Thyroid gland (tissue), 4 donors: ENCODE data around the gene CSPG4. TPM values are rescaled to one million over a fixed set of nuclear protein-coding genes. Genes with fewer than 3 reads are reported as not detected.

ENCODE experiments used
- DNase-seq, 2 donors: peaks; one replicate each; pipeline ENCODE4 v3.0.0-alpha.2; 2019
- H3K27ac ChIP-seq, 3 donors: fragments of 200-600 bp; sonication (generic); 1 replicate in 2 of 3; 2 replicates in 1 of 3; pipeline ENCODE4 v1.5.1; 2016 to 2019; ENCODE audit warnings: mild to moderate bottlenecking in 1 of 3, moderate library complexity in 1 of 3
- H3K27me3 ChIP-seq: fragments of 200-600 bp; sonication (generic); one replicate; pipeline ENCODE4 v1.5.1; 2019
- H3K36me3 ChIP-seq, 2 donors: fragments of 200-600 bp; sonication (generic); one replicate each; pipeline ENCODE4 v1.5.1; 2016 to 2019
- H3K4me1 ChIP-seq, 2 donors: fragments of 200-600 bp; sonication (generic); one replicate each; pipeline ENCODE4 v1.5.1; 2017 to 2019
- H3K4me3 ChIP-seq, 3 donors: fragments of 200-600 bp; sonication (generic); replicated peaks in 1 of 3; 1 replicate in 2 of 3; 2 replicates in 1 of 3; pipeline ENCODE4 v1.5.1; 2016; ENCODE audit warnings: mild to moderate bottlenecking in 1 of 3
- H3K9me3 ChIP-seq: fragments of 200-600 bp; sonication (generic); one replicate; pipeline ENCODE4 v1.5.1; 2017
- POLR2A ChIP-seq, 2 donors: fragments of 450-650 bp; IDR thresholded peaks; one replicate each; pipeline ENCODE4 v1.6.1; 2017; ENCODE audit warnings: antibody characterized with exemption in 2 of 2, mild to moderate bottlenecking in 2 of 2, moderate library complexity in 1 of 2
- WGBS, 2 donors: methylation state at CpG; one replicate each; pipeline ENCODE4 v1.1.5; 2017; 5-methylcytosine and 5-hydroxymethylcytosine counted together
- intact Hi-C: fragments of 100-400 bp; cut with DNase I; formaldehyde crosslinking; loops from one replicate; pipeline ENCODE4 v1.15.1; 2023
- total RNA-seq, 4 donors: library from RNA; depleted of rRNA; stranded (reverse); fragments of >200 nt; gene quantifications; one replicate each; pipeline ENCODE4 v1.2.3, GENCODE V29; 2016
- TF ChIP-seq, protein P1 (sequence below), 6 experiments: fragments of 200-600 bp in 3 of 6; fragments of 450-650 bp in 3 of 6; sonication (generic) in 3 of 6; IDR thresholded peaks; one replicate each; pipeline ENCODE4 v1.5.1; 2016 to 2019; ENCODE audit warnings: antibody characterized with exemption in 6 of 6, mild to moderate bottlenecking in 2 of 6, inconsistent platforms in 1 of 6, moderate library complexity in 1 of 6

Gene CSPG4
- total RNA-seq, 4 donors from 2014 or later: 2.4 to 10.5 (median 3.2) TPM

- Histone ChIP-seq H3K9me3 (no peaks in the 10 kb centered on the region), H3K36me3 (no peaks in the 10 kb centered on the region), H3K4me3 (no peak overlapping the region), H3K4me1 (peaks cover 23 to 41% of the 10 kb centered on the region in 2 donors), H3K27ac (peak overlapping the region in 1 of 3 donors; percentile 39), H3K27me3 (no peaks in the 10 kb centered on the region)
- peak; percentile 21 to 48 for DNase-seq
- intact Hi-C loops: no loop called here
- TF ChIP-seq, protein P1, sequence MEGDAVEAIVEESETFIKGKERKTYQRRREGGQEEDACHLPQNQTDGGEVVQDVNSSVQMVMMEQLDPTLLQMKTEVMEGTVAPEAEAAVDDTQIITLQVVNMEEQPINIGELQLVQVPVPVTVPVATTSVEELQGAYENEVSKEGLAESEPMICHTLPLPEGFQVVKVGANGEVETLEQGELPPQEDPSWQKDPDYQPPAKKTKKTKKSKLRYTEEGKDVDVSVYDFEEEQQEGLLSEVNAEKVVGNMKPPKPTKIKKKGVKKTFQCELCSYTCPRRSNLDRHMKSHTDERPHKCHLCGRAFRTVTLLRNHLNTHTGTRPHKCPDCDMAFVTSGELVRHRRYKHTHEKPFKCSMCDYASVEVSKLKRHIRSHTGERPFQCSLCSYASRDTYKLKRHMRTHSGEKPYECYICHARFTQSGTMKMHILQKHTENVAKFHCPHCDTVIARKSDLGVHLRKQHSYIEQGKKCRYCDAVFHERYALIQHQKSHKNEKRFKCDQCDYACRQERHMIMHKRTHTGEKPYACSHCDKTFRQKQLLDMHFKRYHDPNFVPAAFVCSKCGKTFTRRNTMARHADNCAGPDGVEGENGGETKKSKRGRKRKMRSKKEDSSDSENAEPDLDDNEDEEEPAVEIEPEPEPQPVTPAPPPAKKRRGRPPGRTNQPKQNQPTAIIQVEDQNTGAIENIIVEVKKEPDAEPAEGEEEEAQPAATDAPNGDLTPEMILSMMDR (IDR thresholded peaks at IDR 0.05): no peak
- no peak for TF ChIP-seq POLR2A (IDR thresholded peaks at IDR 0.05)
- 64 to 78% methylated on average over 9 to 10 of the region's 14 CpGs for WGBS, 2 donors
These were observed 43.3 kb downstream of the CSPG4 start for GRCh38 chr15:75669191-75669878.

GRCh38 chr15:75666823-75667501 is 45.7 kb downstream of the CSPG4 start:
- peak overlapping the region in 2 of 3 donors; percentile 24 to 61 for H3K27ac ChIP-seq
- intact Hi-C loops: no loop called here
- H3K27me3 ChIP-seq: no peaks in the 10 kb centered on the region
- H3K4me3 ChIP-seq: no peak overlapping the region
- DNase-seq: no peak
- TF ChIP-seq POLR2A (IDR thresholded peaks at IDR 0.05): no peak
- TF ChIP-seq, protein P1 (IDR thresholded peaks at IDR 0.05): no peak
- WGBS, 2 donors: 58 to 67% methylated on average over 10 to 13 of the region's 15 CpGs
- peaks cover 5 to 20% of the 10 kb centered on the region in 2 donors for H3K4me1 ChIP-seq
- no peaks in the 10 kb centered on the region for H3K9me3 ChIP-seq
- H3K36me3 ChIP-seq: no peaks in the 10 kb centered on the region

- H3K36me3 ChIP-seq: no peaks in the 10 kb centered on the region
- H3K27me3 ChIP-seq: no peaks in the 10 kb centered on the region
- H3K4me3 ChIP-seq: no peak overlapping the region
- no peak for DNase-seq
- H3K9me3 ChIP-seq: no peaks in the 10 kb centered on the region
- intact Hi-C loops: no loop called here
- 80% methylated on average over 11 of the region's 11 CpGs for WGBS, 2 donors
- no peak overlapping the region for H3K27ac ChIP-seq
- TF ChIP-seq, protein P1 (IDR thresholded peaks at IDR 0.05): no peak
- TF ChIP-seq POLR2A (IDR thresholded peaks at IDR 0.05): no peak
- peaks cover 30 to 48% of the 10 kb centered on the region in 2 donors for H3K4me1 ChIP-seq
These were observed 48.7 kb downstream of the CSPG4 start for GRCh38 chr15:75663931-75664421.

- intact Hi-C loops: no loop called here
- Histone ChIP-seq H3K9me3 (no peaks in the 10 kb centered on the region), H3K4me1 (peaks cover 30 to 52% of the 10 kb centered on the region in 2 donors), H3K27me3 (no peaks in the 10 kb centered on the region), H3K27ac (peak overlapping the region in 1 of 3 donors; percentile 11), H3K4me3 (no peak overlapping the region), H3K36me3 (no peaks in the 10 kb centered on the region)
- 88 to 92% methylated on average over 4 to 9 of the region's 9 CpGs for WGBS, 2 donors
- no peak for TF ChIP-seq POLR2A (IDR thresholded peaks at IDR 0.05)
- TF ChIP-seq, protein P1 (IDR thresholded peaks at IDR 0.05): no peak
- no peak for DNase-seq
These were observed 49.7 kb downstream of the CSPG4 start for GRCh38 chr15:75662823-75663519.
